NCI-H446 treated with DMSO at 0.1 percent for 48 hours (cell line): ENCODE results near the gene RAE1.

Source experiments
- DNase-seq: peaks from one replicate; lab custom pipeline; 2025; lab: John Stamatoyannopoulos, UW

Gene RAE1

GRCh38 chr20:57388953-57389694, 38.1 kb downstream of the RAE1 start:
- no peak for DNase-seq

- DNase-seq, result no peak
These were observed 38.9 kb downstream of the RAE1 start for GRCh38 chr20:57389695-57390603.

GRCh38 chr20:57390604-57391438, 39.8 kb downstream of the RAE1 start, which contains the start of gene RBM38:
Gene RBM38, plus strand, starts transcription at chr20:57391396. Its CDS starts 186 bp downstream, at chr20:57391582.
- DNase-seq, result peak; percentile 14

- DNase-seq, result no peak
These were observed 40.6 kb downstream of the RAE1 start for GRCh38 chr20:57391439-57392301.

GRCh38 chr20:57392512-57393271, 41.6 kb downstream of the RAE1 start:
- no peak for DNase-seq

- DNase-seq, result no peak
These were observed 42.5 kb downstream of the RAE1 start for GRCh38 chr20:57393321-57394120.

- no peak for DNase-seq
These were observed 43.3 kb downstream of the RAE1 start for GRCh38 chr20:57394121-57395082.

- no peak for DNase-seq
These were observed 44.3 kb downstream of the RAE1 start for GRCh38 chr20:57395111-57395966.

GRCh38 chr20:57396212-57396983, 45.3 kb downstream of the RAE1 start:
- DNase-seq, result no peak

- DNase-seq, result no peak
These were observed 46.1 kb downstream of the RAE1 start for GRCh38 chr20:57396984-57397692.

- DNase-seq, result no peak
These were observed 46.6 kb downstream of the RAE1 start for GRCh38 chr20:57397693-57398108.

GRCh38 chr20:57398231-57398821, 47.3 kb downstream of the RAE1 start:
- no peak for DNase-seq

- no peak for DNase-seq
These were observed 48.0 kb downstream of the RAE1 start for GRCh38 chr20:57398901-57399535.

- DNase-seq, result no peak
These were observed 48.6 kb downstream of the RAE1 start for GRCh38 chr20:57399587-57400155.
